ENCODE data around the gene SFT2D3. TPM values are rescaled to one million over a fixed set of nuclear protein-coding genes. Genes with fewer than 3 reads are reported as not detected.

The SFT2D3 gene
- total RNA-seq, 1 experiment from 2014 or later, result 4.7 TPM

- H3K4me3 Mint-ChIP-seq, result no peak overlapping the region
- Histone ChIP-seq H3K27me3 (ENCODE audit: insufficient read depth, low read length) (peaks cover 10% of the 10 kb centered on the region), H3K23ac (ENCODE audit: insufficient read length, low read depth, low read length) (no peak overlapping the region)
These were observed 29.6 kb upstream of the SFT2D3 start for GRCh38 chr2:127671557-127672302.

More at GRCh38 chr2:127671557-127672302, 29.6 kb upstream of the SFT2D3 start:
- Histone ChIP-seq H4K20me1 (ENCODE audit: control insufficient read depth, insufficient read depth, insufficient read length) (no peaks in the 10 kb centered on the region), H3K56ac (ENCODE audit: insufficient read length, low read depth, low read length) (no peak overlapping the region), H2BK12ac (ENCODE audit: insufficient read length, low read depth, low read length) (no peak overlapping the region), H2BK15ac (ENCODE audit: low read depth, low read length) (no peak overlapping the region), H3K9me3 (ENCODE audit: control insufficient read depth, low read depth, low read length) (no peaks in the 10 kb centered on the region), H3K4ac (ENCODE audit: low read depth, low read length) (no peak overlapping the region), H2BK120ac (ENCODE audit: low read depth, low read length, poor library complexity, severe bottlenecking) (no peak overlapping the region), H3K79me1 (ENCODE audit: insufficient read depth, low read depth, low read length, poor library complexity, severe bottlenecking) (no peaks in the 10 kb centered on the region), H3K4me2 (ENCODE audit: insufficient read depth, insufficient read length, low read length) (no peak overlapping the region), H3K14ac (ENCODE audit: insufficient read depth, low read length) (no peak overlapping the region), H3K23me2 (ENCODE audit: insufficient read length, low read depth, low read length, poor library complexity, severe bottlenecking) (peaks cover 6% of the 10 kb centered on the region), H4K91ac (ENCODE audit: insufficient read length, low read depth, low read length) (no peak overlapping the region), H3K27ac (ENCODE audit: insufficient read length, low read depth, low read length) (no peak overlapping the region), H3K4me1 (ENCODE audit: insufficient read depth, low read length) (no peaks in the 10 kb centered on the region), H2AK5ac (ENCODE audit: insufficient read length, low read length) (no peak overlapping the region), H2AFZ (ENCODE audit: low read length) (no peak overlapping the region), H3K9ac (ENCODE audit: extremely low read depth, insufficient read length, low read length) (no peak overlapping the region), H3K18ac (ENCODE audit: insufficient read length, low read depth, low read length) (no peak overlapping the region), H4K5ac (ENCODE audit: insufficient read length, low read depth, low read length) (no peak overlapping the region), H4K8ac (replicated peaks; ENCODE audit: insufficient read length, low read depth, low read length) (no peak overlapping the region), H3T11ph (ENCODE audit: low read length) (no peak overlapping the region), H2BK20ac (ENCODE audit: low read depth, low read length, poor library complexity, severe bottlenecking) (no peak overlapping the region), H3K79me2 (ENCODE audit: insufficient read depth, low read length) (no peaks in the 10 kb centered on the region), H2BK5ac (ENCODE audit: insufficient read length, low read length) (no peak overlapping the region)
- no peak for DNase-seq
- no peak for TF ChIP-seq CTCF (conservative IDR thresholded peaks at IDR 0.05)
- Mint-ChIP-seq H3K27ac (no peak overlapping the region), H3K4me1 (peaks cover 6 to 10% of the 10 kb centered on the region in 2 experiments; a peak in 3 of 4 replicates), H3K9me3 (no peaks in the 10 kb centered on the region), H3K27me3 (ENCODE audit: low read depth) (peaks cover 75% of the 10 kb centered on the region), H3K36me3 (ENCODE audit: insufficient read depth in 1 of 3, low read depth in 3 of 3) (no peaks in the 10 kb centered on the region; a peak in 1 of 7 replicates)
- no CpG with 5 or more reads among the region's 14 CpGs for WGBS (ENCODE audit: extremely low coverage, insufficient read length, low lambda C conversion rate)

Data from H9 (cell line).